Activated T-cell treated with anti-CD3 and anti-CD28 coated beads, Interleukin-2, amount 50 U/mL, for 1 hour (primary cell): Measurements from ENCODE around the gene NPR2.
A peak's percentile ranks its signal among the peaks of the same experiment; 100 is the strongest.

Experiments used
- DNase-seq: peaks from one replicate; pipeline ENCODE4 v3.0.0-alpha.2; 2020

NPR2 gene

DNA sequence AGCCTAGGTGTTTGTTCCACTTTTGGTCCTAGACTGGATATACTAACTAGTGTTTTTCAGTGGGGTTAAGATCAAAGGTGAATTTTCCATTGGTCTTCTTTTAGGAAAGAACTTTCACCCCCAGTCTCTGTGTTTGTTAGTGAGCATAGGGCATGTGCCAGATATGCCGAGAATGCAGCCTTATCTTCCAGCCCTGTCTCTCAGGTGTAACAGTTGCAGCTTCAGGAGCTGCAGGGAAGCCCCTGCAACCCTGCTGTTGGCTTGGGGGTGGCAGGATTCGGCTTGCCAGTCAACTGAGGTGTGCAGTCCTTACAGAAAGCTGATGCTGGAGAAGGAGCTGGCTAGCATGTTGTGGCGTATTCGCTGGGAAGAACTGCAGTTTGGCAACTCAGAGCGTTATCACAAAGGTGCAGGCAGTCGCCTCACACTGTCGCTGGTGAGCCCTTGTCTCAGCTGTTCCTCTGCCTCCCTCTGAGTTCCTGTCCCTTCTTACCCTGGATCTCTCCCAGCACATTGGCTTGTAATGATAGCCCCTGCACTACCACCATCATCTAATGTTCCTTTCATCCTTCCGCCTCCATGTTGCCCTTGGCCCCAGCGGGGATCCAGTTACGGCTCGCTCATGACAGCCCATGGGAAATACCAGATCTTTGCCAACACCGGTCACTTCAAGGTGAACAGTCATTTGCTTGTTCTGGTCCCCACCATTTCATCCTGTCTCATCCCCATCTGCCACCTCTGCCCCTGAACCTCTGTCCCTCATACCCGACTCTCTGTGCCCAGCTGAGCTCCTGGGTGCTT is 10.1 kb downstream of the NPR2 start:
- no peak for DNase-seq

DNA sequence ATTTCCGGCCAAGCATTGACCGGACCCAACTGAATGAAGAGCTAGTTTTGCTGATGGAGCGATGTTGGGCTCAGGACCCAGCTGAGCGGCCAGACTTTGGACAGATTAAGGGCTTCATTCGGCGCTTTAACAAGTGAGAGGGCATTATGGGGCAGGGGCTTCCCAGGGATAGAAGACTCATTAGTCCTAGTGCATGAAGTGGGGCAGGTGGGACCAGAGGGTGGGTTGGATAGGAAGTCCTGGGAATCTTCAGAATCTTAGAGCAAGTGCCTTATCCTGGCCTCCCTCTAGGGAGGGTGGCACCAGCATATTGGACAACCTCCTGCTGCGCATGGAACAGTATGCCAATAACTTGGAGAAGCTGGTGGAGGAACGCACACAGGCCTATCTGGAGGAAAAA is 14.7 kb downstream of the NPR2 start:
- no peak for DNase-seq

DNA sequence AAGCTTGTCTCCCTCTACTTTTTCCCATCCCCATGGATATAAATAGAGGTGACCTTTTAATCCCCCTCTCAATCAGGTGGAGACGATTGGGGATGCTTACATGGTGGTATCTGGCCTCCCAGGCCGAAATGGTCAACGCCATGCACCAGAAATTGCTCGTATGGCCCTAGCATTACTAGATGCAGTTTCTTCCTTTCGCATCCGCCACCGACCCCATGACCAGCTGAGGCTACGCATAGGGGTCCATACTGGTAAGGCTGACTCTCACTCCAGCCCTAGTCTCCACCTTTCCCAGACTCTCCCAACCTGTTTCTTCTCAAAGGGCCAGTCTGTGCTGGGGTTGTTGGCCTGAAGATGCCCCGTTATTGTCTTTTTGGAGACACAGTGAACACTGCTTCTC is 17.0 kb downstream of the NPR2 start:
- DNase-seq = no peak

DNA sequence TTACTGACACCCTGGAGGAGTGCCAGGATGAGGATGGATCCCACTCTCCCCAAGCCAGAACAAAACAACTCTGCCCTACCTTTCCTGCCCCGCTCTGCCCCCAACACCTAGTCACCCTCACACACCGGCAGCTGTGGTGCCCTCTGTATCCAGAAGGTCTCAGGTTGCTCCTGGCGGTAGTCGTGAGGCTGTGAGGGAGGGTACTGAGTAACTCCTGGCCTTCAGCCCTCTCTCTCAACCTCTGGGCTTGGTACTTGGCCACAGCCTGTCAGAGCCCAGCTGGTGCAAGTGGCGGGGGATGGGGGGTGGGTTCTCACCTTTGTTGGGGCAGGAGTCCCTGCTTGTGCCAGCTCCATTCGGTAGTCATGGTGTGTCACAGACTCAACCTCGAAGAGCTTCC is 18.7 kb downstream of the NPR2 start:
- no peak for DNase-seq

DNA sequence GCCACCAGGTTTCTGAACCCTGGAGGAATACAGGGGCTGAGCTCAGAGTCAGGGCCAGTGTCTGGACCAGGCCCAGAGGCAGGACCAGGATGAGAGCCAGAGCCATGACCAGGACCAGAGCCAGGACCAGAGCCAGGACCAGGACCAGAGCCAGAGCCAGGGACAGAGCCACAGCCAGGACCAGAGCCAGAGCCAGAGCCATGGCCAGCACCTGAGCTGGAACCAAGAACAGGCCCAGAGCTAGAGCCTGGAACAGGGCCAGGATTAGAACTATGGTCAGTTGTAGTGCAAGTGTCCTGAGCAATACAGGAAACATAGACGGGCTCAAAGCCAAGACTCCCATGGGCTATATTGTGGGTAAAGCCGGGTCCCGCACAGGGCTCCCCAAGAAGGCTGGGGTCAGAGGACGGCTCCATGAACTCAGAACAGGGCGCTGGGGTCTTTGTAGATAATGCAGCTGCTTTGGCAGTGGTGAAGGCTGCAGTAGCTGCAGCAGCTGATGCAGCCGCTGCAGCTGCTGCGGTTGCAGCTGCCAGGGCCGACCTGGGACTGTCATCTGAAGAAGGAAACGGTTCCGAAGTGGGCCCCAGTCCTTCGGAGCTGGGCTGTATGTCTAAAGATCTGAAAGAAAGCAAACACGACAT is 20.1 kb downstream of the NPR2 start:
- DNase-seq = no peak

DNA sequence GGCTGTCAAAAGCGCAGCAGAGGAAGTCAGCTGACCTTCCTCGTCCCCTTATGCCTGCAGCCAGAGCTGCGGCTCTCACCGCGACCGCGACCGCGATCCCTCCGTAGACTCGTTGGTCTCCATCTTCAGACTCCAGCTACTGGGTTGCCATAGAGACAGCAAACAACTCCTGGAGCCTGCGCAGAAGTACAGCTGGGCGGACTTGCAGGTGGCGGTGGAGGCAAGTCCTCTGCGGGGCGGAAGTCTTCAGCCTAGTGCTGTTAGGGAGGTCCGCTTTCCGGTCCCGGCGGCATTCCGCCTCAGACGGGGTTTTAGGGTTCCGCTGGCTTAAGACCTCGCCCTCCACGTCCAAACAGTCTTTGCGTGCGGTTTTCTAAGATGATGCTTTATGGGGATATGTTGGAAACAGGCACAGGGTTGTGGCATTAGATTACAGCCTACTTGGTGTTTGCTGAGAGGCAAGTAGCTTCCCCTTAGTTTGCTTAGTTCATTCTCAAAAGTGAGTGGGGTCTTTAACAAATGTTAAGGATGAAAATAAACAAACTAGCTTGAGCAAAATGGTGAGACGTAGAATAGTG is 20.7 kb downstream of the NPR2 start, which contains the start of gene SPAG8:
Gene SPAG8, minus strand, starts transcription at position 238 of the 578 bp plus-strand sequence. Its CDS starts 115 bp downstream, at position 123.
- DNase-seq = peak; percentile 92

DNA sequence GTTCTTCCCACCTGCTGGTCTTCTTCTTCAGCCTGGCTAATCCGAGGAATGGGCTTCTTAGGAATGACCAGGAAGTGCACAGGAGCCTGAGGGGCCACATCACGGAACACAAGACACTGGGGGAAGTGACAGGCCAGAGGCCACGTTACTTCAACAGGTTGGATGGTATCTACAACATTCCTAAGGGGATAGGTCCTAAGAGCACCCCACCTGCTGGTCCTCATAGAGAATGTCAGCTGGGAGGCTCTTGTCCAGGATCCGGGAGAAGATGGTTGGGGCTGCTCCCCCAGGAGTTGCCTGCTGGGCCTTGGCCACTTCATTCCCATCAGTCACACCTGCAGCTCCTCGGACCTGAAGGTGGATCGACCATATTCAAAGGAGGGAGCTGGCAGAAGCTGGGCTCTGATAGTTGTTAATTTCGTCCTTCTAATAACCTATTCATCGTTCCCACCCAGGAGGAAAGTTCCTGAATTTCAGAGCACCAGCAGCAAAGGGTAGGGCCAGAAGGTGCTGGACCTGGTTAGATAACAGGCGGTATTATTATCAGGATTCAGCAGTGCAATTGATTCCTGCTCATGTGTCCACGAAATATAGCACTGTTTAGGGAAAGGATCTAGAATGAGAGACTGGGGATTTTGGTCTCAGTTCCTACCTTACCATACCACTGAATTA is 22.2 kb downstream of the NPR2 start:
- no peak for DNase-seq

DNA sequence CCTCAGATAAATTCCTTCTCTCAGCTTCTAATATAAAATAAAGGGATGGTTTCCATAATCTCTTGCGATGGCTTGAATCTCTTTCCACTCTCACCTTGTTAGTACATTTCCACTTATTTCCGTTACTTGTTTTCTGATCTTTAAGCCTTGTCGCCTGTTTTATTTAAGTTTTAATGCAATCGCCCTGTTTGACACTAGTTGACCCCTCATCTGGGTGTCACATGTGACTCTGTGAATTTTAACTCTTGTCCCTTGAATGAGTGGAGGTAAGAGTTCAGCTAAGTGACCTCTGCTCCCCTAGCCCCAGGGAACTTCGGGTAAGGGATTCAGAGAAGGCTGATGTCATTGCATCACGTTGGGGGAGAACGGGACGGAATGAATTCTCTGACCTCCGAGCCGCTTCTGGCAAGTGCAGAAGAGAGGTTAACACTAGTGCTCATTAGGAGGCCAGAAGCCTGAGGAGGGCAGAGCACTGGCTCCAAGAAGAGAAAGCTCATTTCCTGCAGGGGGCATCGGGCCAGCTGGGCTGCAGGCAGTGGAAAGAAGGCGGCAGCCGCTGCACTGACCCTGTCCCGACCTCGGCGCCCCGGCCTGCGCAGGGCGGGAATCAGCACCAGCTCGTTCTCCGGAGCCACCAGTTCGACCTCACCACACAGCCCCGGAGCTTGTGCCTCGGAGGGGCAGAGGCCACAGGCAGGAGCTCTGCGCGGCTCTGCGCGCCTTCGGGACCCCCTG is 22.9 kb downstream of the NPR2 start:
- no peak for DNase-seq

DNA sequence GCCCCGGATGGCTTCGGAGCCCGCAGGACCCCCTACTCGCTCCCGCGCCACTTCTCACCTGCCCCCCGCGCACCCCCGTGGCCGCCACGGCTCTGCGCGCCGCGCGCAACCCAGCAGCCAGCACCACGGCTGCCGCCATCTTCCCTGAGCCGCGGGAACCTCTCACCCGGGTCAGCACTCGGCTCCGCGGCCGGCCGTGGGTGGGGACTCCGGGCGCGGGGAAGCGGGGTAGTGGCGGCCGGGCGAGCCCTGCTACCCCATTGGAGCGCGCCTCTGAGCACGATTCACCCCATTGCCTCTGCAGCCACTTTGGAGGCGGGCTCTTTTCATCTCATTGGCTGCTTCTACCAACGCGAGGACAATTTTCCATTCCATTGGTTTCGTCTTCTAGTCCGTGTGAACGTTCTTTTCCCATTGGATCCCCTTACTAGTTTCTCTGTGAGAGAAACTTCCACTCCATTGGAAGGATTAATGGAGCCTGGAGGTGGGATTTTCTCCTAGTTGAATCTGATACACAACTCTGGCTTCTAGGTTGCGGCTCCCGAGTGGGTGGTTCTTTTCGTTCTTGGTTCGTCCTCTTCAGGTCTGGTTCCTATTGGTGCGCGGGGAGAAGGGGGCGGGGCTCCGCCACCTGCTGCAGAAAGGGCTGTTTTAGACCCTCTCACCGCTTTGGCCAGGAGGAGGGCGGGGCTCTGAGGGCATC is 23.6 kb downstream of the NPR2 start, which contains the start of gene HINT2:
Gene HINT2, minus strand, starts transcription at position 202 of the 703 bp plus-strand sequence. Its CDS starts 63 bp downstream, at position 139.
- peak; percentile 94 for DNase-seq

DNA sequence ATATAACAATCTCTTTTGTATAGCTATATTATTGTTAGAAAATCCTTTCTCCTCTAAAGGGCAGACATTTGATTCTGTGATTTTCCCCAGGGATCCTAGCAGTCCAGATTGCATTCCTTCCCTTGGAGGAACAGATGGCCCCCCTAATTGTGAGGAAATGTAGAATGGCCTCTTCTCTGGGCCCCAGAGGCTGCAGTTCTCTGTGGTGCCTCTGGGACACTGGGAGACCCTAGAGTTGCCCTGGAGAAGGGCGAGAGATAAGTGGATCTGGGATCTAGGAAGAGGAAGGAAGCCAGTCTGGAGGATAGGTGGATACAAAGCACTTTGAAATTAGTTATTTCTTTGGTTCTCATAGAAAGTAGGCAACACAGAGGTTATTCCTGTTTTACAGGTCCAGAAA is 25.3 kb downstream of the NPR2 start:
- DNase-seq = no peak

DNA sequence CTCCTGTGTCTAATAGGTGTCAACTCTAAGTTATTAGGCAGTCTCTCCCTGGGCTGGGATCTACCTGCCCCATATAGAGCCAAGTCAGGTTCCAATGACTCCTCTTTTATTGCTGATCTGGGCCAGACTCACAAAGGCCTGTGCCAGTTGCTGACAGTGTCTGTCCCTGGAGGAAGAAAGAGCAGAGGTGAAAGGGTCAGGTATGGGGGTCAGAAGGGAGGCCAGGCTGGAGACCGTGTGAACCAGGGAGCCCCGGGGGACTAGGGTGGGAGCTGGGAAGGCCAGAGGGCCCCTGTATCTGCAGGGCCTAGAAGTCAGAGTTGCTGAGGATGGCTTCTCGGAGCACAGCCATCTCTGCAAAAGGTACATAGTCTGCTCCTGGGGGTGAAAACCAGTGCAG is 26.9 kb downstream of the NPR2 start:
- DNase-seq = no peak

DNA sequence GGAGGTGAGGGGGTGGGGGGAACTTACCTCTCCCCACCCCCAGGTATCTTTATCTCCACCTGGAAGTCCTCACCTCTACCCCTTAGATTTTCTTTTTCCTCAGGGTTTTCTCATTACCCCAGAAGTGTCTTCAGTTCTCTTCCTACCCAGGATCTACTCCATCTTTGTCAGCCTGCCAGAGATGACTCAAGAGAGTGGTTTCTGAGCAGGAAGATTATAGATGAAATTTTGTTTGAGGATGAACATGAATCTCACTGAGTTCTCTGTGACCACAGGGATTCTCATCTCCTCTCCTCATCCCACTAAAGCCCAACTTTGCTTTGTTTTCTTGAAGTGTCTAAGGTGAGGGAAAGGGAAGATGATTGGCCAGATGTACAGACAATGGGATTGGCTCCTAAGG is 28.7 kb downstream of the NPR2 start:
- no peak for DNase-seq

DNA sequence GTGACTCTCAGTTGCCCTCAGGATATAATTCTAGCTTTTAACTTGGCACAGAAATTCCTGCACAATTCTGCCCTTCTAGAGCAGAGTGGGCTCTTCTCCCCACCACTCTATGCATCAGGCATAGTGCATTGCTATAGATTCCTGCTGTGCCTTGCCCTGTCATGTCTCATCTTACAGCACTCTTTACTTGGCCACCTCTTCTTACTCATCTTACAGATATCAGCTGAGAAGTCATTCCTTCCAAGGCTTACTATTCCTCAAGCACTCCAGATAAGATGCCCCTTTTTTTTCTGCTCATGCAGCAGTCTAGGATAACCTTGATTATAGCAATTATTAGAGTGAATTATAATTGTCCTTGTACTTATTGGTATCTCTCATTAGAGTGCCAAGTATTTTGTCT is 31.5 kb downstream of the NPR2 start:
- no peak for DNase-seq

DNA sequence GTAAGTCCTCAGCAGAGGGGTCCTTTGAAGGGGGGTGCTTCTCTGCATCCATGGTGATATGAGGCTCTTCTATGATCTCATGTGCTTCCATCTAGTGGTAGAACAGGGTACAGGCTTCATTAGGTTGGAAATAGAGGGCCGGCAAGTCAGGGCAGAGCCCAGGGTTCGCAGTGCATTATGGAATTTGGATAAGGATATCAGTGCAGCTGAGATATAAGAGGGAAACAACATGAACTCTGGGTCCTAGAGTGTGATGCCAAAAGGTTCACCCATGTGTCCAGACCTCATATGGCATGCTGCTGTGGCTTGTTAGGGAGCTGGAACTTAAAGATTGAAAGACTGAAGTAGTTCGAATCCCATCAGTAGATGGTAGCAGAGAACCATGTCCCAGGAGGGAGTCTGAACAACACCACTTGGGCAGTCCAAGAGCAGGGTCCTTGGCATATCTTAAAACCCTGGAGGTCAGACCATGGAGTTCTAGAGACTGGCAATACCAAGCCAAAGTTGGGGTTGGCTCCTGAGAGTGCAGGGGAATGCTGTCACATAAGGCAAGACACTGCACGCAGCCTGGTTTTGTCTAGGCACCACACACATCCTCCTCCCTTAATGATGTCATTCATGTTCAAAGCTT is 34.8 kb downstream of the NPR2 start:
- peak; percentile 39 for DNase-seq

DNA sequence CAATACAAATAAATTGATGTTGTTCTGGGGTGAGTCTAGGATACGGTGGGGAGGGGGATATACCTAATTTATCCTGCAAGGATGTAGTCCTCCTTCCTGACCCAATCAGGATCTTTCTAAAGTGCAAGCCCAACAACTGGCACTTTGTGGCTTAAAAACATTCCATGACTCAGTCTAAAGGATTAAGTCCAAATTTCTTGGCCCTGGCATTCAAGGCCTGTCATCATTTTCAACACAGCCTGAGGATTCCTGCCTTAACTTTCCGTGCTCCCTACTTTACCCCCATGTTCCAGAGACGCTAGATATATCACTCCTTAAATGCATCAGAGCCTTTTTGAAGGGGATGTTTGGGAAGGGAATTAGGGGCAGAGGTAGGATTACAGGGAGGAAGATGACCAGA is 36.1 kb downstream of the NPR2 start:
- no peak for DNase-seq

DNA sequence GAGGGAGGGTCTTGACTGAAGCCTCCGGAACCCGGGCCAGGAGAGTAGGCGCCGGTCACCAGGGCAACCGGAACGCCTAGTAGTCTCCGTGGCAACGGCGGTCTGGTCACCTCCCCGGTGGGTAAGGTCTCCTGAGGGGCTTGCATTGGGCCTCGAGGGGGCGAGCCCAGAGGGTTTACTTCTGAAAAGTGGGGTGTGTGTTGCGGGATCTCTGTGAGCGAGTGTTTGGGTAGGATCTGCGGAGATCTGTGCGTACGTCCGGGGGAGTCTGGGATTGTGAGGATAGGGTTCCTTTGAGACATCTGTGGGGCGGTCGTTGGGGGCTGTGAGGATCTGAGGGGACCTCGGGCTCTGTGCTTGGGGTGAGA is 37.3 kb downstream of the NPR2 start, which contains the start of gene FAM221B:
Gene FAM221B, minus strand, starts transcription at position 17 of the 368 bp plus-strand sequence. CDS start 2,571 bp downstream, outside the sequence.
- no peak for DNase-seq

DNA sequence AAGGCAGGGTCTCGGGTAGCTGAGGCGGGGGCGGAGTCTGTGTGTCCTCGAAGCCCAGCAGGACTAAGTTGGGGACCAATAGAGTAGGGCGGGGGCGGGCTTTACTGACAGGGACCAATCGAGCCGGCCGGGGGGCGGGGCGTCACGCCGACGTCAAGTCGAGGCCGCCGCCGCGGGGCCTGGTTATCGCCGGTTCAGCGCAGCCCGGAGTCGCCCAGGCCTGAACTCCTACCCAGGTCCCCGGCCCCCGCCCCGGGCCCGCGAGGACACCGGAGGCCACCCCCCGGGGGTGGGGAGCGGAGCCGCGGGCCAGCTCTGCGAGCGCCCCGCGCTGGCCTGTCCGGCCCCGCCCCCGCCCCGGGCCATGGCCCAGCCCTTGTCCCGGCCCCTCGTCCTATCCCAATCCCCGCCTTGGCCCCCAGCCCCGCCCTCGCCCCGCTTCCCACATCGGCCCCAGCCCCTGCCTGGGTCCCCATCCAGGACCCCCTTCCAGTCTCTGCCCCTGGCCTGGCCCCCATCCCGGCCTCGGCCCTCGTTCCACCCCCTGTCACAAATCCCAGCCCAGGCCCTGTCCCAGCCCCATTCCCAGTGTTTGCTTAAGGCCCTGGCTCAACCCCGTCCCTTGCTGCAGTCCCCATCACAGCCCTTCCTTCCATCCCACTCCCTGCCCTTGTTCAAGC is 37.8 kb downstream of the NPR2 start, which contains the start of gene TMEM8B:
Gene TMEM8B, plus strand, starts transcription at position 145 of the 680 bp plus-strand sequence. Its CDS starts 220 bp downstream, at position 365.
- DNase-seq = peak; percentile 94

DNA sequence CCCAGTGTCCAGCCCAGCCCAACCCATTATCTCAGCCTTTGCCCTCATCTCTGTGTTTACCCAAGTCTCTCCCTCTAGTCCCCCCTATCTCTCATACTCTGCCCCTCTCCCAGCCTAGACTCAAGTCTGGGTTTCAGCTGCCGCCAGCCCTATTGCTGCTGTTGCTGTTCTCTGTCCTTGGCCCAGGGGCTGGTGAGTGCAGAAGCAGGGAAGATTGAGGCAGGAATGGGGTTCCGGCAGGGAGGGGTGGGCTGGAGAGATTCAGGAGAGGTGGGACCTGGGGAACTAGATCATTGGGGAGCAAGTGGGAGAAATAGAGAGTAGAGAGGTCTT is 38.3 kb downstream of the NPR2 start:
- no peak for DNase-seq

DNA sequence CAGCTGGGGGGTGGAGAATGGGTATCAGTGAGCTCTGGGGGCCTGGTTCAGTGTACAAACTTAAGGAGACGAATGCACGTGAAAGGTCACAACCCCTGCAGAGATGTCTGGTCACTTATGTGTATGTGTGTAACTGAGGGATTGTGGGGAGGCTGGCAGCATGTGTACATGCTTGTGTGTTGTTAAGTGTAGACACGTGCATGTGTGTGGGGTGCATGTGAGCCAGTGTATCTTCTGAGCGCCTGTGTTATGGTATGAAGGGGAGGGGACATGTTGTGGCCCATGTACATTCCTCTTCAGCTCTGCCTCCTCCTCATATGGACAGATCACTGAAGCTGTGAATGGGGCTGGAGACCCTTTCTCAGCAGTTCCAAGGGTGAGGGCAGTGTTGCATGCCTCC is 39.6 kb downstream of the NPR2 start:
- DNase-seq = no peak

DNA sequence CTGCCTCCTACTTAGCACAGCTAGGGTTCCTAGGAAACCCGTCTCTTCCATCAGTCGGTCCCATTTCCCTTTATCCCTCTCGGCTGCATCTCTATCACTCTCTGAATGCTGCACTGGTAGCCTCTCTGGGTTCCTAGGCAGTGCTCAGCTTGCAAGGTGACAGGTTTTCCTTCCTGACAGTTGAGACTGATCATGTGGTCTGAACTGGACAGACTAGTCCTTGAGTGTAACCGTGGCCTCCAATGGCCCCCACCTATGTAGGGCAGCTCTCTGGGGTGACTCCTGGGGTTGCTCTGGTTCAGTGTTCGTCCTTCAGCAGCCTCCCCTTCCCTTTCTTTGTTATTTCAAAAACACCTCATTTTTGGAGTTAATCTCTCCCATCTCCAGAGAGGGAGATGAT is 41.4 kb downstream of the NPR2 start:
- DNase-seq = no peak
